Measurements from ENCODE around the gene KCNK15. TPM values are rescaled to one million over a fixed set of nuclear protein-coding genes. Genes with fewer than 3 reads are reported as not detected.
A peak's percentile ranks its signal among the peaks of the same experiment; 100 is the strongest.

The KCNK15 gene
- total RNA-seq, 4 donors from 2014 or later = 0.13 to 2.5 (median 0.23) TPM; not detected in 1

DNA sequence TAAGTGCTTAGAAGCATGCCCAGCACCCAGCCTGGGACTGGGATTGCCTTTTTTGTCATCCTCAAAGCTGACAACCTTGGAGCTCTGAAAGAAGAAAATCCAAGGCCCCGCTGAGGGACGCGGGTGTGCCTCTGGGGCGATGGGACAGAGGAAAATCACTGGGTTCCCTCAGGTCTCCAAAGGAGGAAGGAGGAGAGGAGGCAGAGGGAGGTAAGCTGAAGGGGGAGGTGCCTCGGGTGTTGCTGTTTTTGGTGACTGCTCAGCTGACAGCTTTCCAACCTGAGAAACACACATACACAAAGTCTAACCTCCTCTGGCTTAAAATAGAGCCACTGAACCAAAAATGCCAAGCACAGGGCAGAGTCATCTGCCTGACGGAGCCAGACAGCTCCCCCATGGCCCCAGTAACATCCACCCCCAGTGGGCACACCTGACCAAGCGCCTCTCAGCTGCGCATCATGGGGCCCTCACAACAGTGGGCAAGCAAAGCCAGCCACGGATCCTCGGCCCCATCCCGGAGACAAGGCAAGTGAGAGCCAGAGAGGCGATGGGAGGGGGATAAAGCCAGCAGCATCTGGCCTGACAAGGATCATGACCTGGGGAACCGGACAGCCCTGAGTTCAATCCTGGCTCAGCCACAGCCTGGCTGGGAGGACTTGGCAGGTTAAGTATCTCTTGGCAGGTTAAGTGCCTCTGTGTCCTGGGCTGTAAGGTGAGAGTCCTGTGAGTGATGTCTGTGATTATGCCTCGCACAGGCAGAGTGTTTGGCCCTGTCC, 3.2 kb upstream of the KCNK15 start:
- Histone ChIP-seq H3K4me1 (peaks cover 14 to 27% (median 15%) of the 10 kb centered on the region in 3 donors), H3K9me3 (no peaks in the 10 kb centered on the region), H3K27me3 (peaks cover 0 to 26% (median 0%) of the 10 kb centered on the region in 4 donors), H3K36me3 (no peaks in the 10 kb centered on the region), H3K27ac (no peak overlapping the region), H3K4me3 (no peak overlapping the region)
- DNase-seq = no peak
- TF ChIP-seq, protein P1, sequence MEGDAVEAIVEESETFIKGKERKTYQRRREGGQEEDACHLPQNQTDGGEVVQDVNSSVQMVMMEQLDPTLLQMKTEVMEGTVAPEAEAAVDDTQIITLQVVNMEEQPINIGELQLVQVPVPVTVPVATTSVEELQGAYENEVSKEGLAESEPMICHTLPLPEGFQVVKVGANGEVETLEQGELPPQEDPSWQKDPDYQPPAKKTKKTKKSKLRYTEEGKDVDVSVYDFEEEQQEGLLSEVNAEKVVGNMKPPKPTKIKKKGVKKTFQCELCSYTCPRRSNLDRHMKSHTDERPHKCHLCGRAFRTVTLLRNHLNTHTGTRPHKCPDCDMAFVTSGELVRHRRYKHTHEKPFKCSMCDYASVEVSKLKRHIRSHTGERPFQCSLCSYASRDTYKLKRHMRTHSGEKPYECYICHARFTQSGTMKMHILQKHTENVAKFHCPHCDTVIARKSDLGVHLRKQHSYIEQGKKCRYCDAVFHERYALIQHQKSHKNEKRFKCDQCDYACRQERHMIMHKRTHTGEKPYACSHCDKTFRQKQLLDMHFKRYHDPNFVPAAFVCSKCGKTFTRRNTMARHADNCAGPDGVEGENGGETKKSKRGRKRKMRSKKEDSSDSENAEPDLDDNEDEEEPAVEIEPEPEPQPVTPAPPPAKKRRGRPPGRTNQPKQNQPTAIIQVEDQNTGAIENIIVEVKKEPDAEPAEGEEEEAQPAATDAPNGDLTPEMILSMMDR (IDR thresholded peaks at IDR 0.05) = no peak
- TF ChIP-seq POLR2A (IDR thresholded peaks at IDR 0.05) = no peak
- intact Hi-C loops (cut with DNase I) = no loop called here
- WGBS, 2 donors = 66 to 83% methylated on average over 5 to 13 of the region's 14 CpGs

- no peak for DNase-seq
- Histone ChIP-seq H3K27me3 (peaks cover 0 to 29% (median 0%) of the 10 kb centered on the region in 4 donors), H3K27ac (no peak overlapping the region), H3K4me1 (peaks cover 14 to 34% (median 16%) of the 10 kb centered on the region in 3 donors), H3K36me3 (no peaks in the 10 kb centered on the region), H3K4me3 (no peak overlapping the region), H3K9me3 (no peaks in the 10 kb centered on the region)
- 74 to 75% methylated on average over 7 of the region's 7 CpGs for WGBS, 2 donors
- intact Hi-C loops (cut with DNase I) = no loop called here
- TF ChIP-seq, protein P1 (IDR thresholded peaks at IDR 0.05) = no peak
- no peak for TF ChIP-seq POLR2A (IDR thresholded peaks at IDR 0.05)
These were observed 2.5 kb upstream of the KCNK15 start for GRCh38 chr20:44743080-44743701.

DNA sequence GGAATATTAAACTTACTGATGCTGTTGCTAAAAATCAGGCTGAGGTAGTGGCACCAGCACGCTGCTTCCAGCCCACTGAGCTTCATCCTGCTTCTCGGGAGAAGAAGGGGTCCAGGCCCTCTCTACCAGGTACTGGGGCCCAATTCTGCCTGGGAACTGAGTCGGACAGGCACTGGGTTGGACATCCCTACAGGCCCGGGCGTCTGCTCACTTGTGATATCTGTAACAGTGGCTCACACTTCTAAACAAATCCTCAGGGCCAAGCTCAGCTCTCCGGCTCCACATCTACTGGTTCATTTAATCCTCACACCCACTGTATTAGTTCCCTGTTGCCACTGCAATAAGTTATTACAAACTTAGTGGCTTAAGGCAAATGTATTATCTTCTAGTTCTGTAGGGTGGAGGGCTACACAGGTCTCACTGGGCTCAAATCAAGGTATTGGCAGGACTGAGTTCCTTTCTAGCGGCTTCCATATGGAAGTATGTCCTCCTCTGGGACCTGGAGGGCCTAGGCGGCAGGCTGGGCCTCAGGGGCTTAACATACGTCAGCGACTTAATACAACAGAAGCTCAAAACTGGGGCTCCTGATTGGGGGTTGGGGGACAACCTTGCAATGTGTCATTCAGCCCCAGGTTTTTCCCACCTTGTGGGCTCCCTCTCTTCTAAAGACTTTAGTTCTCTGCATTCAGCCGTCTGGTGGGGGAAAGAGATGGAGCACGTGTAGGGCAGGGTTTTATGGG, 1.6 kb upstream of the KCNK15 start:
- 88 to 92% methylated on average over 8 to 9 of the region's 12 CpGs for WGBS, 2 donors
- H3K36me3 ChIP-seq = no peaks in the 10 kb centered on the region
- TF ChIP-seq, protein P1 (IDR thresholded peaks at IDR 0.05) = no peak
- no peak for TF ChIP-seq POLR2A (IDR thresholded peaks at IDR 0.05)

DNA sequence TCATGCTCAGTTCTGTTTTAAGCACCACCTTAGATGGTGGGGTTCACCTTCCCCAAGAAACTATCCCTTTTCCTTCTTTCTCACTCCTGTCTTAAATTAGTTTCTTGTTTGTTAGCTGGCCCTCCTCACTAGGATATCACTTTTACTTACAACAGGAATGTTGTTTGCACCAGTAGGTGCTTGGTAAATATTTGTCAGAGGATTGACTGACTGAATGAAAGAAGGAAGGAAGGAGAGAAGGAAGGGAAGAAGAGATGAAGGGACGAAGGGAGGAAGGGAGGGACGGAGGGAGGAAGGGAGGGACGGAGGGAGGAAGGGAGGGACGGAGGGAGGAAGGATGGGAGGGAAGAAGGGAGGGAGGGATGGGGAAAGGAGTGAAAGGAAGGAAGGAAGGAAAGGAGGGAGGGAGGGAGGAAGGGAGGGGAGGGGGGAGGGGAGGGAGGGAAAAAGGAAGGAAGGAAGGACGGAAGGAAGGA, 505 bp upstream of the KCNK15 start:
- no peak for TF ChIP-seq POLR2A (IDR thresholded peaks at IDR 0.05)
- TF ChIP-seq, protein P1 (IDR thresholded peaks at IDR 0.05) = no peak
- DNase-seq = no peak
- Histone ChIP-seq H3K36me3 (no peaks in the 10 kb centered on the region), H3K27ac (peak overlapping the region; percentile 40 to 76 (median 55)), H3K27me3 (peaks cover 0 to 49% (median 0%) of the 10 kb centered on the region in 4 donors), H3K9me3 (no peaks in the 10 kb centered on the region), H3K4me1 (peaks cover 14 to 35% (median 16%) of the 10 kb centered on the region in 3 donors), H3K4me3 (peak overlapping the region; percentile 42 to 70 (median 56))
- WGBS, 2 donors = 14 to 30% methylated on average over 5 of the region's 5 CpGs
- intact Hi-C loops (cut with DNase I) = loop anchor here (5.0 kb wide), 1 partner anchor 122 kb away; no protein-coding TSS in a partner anchor

More for the DNA sequence above, 1.6 kb upstream of the KCNK15 start:
- DNase-seq = no peak
- no peaks in the 10 kb centered on the region for H3K9me3 ChIP-seq
- peaks cover 0 to 38% (median 0%) of the 10 kb centered on the region in 4 donors for H3K27me3 ChIP-seq
- intact Hi-C loops (cut with DNase I) = no loop called here
- no peak overlapping the region for H3K27ac ChIP-seq
- H3K4me1 ChIP-seq = peaks cover 14 to 34% (median 16%) of the 10 kb centered on the region in 3 donors
- H3K4me3 ChIP-seq = no peak overlapping the region
